Measurements from ENCODE around the gene SAP30. TPM values are rescaled to one million over a fixed set of nuclear protein-coding genes. Genes with fewer than 3 reads are reported as not detected.

The SAP30 gene, protein sequence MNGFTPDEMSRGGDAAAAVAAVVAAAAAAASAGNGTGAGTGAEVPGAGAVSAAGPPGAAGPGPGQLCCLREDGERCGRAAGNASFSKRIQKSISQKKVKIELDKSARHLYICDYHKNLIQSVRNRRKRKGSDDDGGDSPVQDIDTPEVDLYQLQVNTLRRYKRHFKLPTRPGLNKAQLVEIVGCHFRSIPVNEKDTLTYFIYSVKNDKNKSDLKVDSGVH
- total RNA-seq (2022; extraction: Qiagen RNA extraction; ENCODE audit: low read depth), result 19.8 to 23.0 TPM (median 22.6 TPM) in 5 replicates

DNA sequence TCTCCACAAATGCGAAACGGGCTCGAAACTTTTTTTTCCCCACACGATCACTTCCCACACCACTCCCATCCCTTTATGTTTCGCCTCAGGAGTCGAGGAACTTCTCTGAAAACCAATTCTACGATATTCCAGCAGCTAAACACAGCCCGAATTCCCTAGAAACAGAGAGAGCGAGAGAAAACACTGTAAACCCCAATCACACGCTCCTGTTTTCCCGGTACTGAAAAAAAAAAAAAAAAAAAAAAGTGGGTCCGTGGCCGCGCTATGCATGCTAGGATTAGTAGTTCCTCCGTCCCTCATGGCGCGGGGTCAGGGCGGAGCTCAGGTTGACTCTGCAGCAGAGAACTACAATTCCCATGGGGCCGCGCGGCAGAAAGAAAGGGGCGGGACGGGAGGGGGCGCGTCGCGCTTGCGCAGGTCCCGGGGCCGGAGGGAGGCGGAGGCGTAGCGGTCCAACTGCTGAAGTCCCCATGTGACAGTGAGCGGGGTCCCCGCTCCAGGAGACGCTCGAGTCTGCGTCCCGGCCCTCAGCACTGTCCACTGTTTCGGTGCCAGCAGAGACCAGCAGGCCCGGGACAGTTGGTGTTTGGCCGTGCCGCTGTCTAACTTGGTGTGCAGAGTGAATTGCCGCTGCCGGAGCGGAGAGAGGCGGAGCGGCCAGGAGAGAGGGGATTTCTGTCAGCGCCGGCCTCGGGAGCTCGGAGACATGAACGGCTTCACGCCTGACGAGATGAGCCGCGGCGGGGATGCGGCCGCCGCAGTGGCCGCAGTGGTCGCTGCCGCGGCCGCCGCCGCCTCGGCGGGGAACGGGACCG, at the start of gene SAP30:
Gene SAP30, plus strand, starts transcription at position 478 of the 815 bp plus-strand sequence. Its CDS starts 229 bp downstream, at position 707.

DNA sequence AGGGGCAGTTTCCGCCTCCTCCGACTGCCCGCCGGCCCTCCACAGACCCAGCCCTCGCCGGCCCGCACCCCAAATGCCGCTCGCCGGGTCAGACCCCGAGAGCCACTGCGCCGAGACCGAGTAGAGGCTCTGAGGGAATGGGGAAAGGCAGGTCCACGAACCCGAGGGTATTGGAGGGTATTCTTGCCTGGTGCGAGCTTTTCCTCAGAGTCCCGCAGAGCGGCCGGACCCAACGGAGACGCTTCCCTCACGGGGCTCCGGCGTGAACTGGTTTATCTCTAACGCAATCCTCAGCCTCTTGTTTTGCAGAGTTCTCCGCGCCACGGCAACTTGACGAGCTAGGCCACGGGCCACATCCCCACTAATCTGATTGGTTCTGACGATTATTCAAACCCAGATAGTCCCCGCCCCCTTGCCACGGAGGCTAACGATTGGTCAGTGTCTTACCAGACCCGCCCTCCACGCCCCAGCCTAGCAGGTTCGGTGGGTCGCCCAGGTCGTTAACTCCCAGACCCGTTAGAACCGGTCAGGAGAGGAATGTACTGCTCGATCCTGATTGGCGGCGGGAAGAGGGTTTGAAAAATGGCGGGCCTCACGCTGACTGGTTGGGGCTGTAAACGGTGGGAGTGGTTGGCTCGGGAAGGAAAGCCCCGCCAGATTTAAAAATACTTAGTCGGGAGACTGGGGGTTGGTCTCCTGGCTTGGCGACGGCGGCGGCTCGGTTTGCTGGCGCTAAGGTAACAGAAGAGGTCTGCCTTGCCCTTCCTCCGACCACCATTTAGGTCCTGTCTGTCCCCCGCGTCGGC, 36.5 kb upstream of the SAP30 start, which contains the start of gene HMGB2:
Gene HMGB2, minus strand, starts transcription at position 274 of the 806 bp plus-strand sequence. CDS start 709 bp downstream, outside the sequence.

DNA sequence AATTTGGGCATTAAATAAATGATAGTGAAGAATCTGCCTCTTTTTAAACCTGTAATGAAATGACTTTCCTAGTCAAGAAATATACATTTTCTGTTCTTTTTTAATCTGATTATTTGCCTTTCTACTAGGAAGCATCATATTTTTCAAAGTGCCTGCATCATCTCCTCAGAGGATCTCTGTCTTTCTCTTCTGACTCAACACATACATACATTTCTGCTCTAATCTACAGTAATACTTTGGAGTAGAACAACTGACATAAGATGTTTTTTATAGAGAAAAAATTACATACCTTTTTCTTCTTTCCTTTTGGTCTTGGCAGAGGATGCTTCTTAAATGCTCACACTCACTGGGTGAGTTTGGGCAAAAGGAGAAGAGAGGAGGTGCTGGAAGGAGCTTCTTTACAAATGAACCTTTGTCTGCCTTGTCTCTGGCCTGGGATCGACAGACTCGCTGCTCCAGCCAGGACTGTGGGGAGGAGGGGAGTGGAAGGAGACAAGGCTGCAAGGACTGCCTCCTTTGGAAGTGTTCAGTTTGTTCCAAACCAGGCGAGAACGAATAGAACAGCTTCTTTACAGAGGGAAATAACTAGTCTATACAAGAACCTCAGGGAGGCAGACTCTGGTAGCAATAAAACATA, 28.1 kb downstream of the SAP30 start, which contains the start of gene SCRG1:
Gene SCRG1, minus strand, starts transcription at position 338 of the 637 bp plus-strand sequence. CDS start 7,702 bp downstream, outside the sequence.

Other genes with a start within 250 kb of the SAP30 start
- 21.3 to 28.7 TPM (median 27.8 TPM) in 5 replicates for gene GALNT7, start 202.1 kb upstream of the SAP30 start, total RNA-seq (2022; extraction: Qiagen RNA extraction; ENCODE audit: low read depth)
- gene HMGB2, start 36.6 kb upstream of the SAP30 start, total RNA-seq (2022; extraction: Qiagen RNA extraction; ENCODE audit: low read depth), result 85.2 to 114 TPM (median 109 TPM) in 5 replicates
- not detected in 5 replicates for gene SCRG1, start 28.2 kb downstream of the SAP30 start, total RNA-seq (2022; extraction: Qiagen RNA extraction; ENCODE audit: low read depth)
- 0.39 to 0.72 TPM (median 0.61 TPM) in 5 replicates for gene HAND2, start 159.3 kb downstream of the SAP30 start, total RNA-seq (2022; extraction: Qiagen RNA extraction; ENCODE audit: low read depth)

All from A549 treated with GW870086 at 1 μM for 4 hours (cell line).